ENCODE measurements around the gene ENTPD1. TPM values are rescaled to one million over a fixed set of nuclear protein-coding genes. Genes with fewer than 3 reads are reported as not detected.

The ENTPD1 gene
- total and polyA plus RNA-seq, 10 of the 15 experiments (the other 5 are each of a cell fraction or from before 2014, with no cell fraction given) = 110 to 413 (median 161) TPM

- no peak for TF ChIP-seq SIX5 (IDR thresholded peaks at IDR 0.05; ENCODE audit: low read depth, low read length, severe bottlenecking)
- TF ChIP-seq, protein P1, sequence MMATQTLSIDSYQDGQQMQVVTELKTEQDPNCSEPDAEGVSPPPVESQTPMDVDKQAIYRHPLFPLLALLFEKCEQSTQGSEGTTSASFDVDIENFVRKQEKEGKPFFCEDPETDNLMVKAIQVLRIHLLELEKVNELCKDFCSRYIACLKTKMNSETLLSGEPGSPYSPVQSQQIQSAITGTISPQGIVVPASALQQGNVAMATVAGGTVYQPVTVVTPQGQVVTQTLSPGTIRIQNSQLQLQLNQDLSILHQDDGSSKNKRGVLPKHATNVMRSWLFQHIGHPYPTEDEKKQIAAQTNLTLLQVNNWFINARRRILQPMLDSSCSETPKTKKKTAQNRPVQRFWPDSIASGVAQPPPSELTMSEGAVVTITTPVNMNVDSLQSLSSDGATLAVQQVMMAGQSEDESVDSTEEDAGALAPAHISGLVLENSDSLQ (IDR thresholded peaks at IDR 0.05) = 0 out of 2 replicates have a peak, but pooled peaks have one; percentile 38
- no peak for TF ChIP-seq IRF3 (IDR thresholded peaks at IDR 0.05)
- 0 out of 2 replicates have a peak, but pooled peaks have one; percentile 58 for TF ChIP-seq GATAD2B (conservative IDR thresholded peaks at IDR 0.05; ENCODE audit: low read depth)
- peak; percentile 71 for TF ChIP-seq RUNX3 (IDR thresholded peaks at IDR 0.05; ENCODE audit: low read length)
- TF ChIP-seq, protein P2, sequence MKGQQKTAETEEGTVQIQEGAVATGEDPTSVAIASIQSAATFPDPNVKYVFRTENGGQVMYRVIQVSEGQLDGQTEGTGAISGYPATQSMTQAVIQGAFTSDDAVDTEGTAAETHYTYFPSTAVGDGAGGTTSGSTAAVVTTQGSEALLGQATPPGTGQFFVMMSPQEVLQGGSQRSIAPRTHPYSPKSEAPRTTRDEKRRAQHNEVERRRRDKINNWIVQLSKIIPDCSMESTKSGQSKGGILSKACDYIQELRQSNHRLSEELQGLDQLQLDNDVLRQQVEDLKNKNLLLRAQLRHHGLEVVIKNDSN (IDR thresholded peaks at IDR 0.05; ENCODE audit: borderline replicate concordance, extremely low read length, insufficient read depth, low read depth, low read length) = no peak
- 0 out of 2 replicates have a peak, but pooled peaks have one; percentile 55 for TF ChIP-seq MYB (IDR thresholded peaks at IDR 0.05; ENCODE audit: borderline replicate concordance, low read depth, low read length)
- TF ChIP-seq ASH2L (IDR thresholded peaks at IDR 0.05; ENCODE audit: borderline replicate concordance, low read depth) = no peak
- no peak for TF ChIP-seq FOS (IDR thresholded peaks at IDR 0.05; ENCODE audit: borderline replicate concordance, extremely low read depth, insufficient read length)
- no peak for TF ChIP-seq MYC (IDR thresholded peaks at IDR 0.05; ENCODE audit: insufficient read depth, insufficient read length, insufficient replicate concordance, low read length, severe bottlenecking)
- no peak for TF ChIP-seq SREBF1 (IDR thresholded peaks at IDR 0.05; ENCODE audit: low read length)
- TF ChIP-seq REST (IDR thresholded peaks at IDR 0.05; ENCODE audit: low read depth, low read length) = no peak
- TF ChIP-seq NFYA (IDR thresholded peaks at IDR 0.05; ENCODE audit: borderline replicate concordance, low read depth, low read length) = no peak
- TF ChIP-seq JUND (IDR thresholded peaks at IDR 0.05; ENCODE audit: low read depth, low read length) = no peak
- TF ChIP-seq TCF7 (IDR thresholded peaks at IDR 0.05; ENCODE audit: borderline replicate concordance) = 0 out of 2 replicates have a peak, but pooled peaks have one; percentile 32
- TF ChIP-seq EZH2 (IDR thresholded peaks at IDR 0.05; ENCODE audit: borderline replicate concordance, control insufficient read depth, low read depth, low read length) = no peak
- peak; percentile 72 for TF ChIP-seq KLF5 (IDR thresholded peaks at IDR 0.05; ENCODE audit: partially characterized antibody)
- peak; percentile 90 for TF ChIP-seq ATF2 (IDR thresholded peaks at IDR 0.05; ENCODE audit: low read length)
- peak; percentile 70 for TF ChIP-seq POLR2AphosphoS5 (IDR thresholded peaks at IDR 0.05; ENCODE audit: low read length)
Measured at GRCh38 chr10:95767884-95768556, 12.1 kb downstream of the ENTPD1 start (continued).
